ENCODE results near the gene LCP2.

DNA sequence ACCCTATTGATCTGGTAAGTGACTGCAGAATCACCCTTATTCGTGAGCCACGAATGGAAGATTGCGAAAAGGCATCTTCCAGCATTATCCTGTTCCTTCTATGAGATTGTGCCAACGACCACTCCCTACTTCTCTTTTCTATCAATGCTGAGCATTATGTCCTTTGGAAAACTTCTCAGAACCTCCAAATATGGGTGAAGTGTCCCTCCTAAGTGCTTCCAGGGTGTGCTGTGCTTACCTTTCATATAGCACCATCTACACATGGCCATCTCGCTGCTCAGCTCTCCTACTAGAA, 14.7 kb upstream of the LCP2 start:
- TF ChIP-seq CTCF (IDR thresholded peaks at IDR 0.05) = no peak
- no peak for TF ChIP-seq EZH2 (IDR thresholded peaks at IDR 0.05; ENCODE audit: borderline replicate concordance, insufficient read depth, low read depth, low read length, poor library complexity, severe bottlenecking)

Data from B cell (primary cell).